GF-D8 (cell line): Measurements from ENCODE around the gene PODN.

Source experiments
- DNase-seq: peaks from one replicate; lab custom pipeline; 2025; lab: John Stamatoyannopoulos, UW

PODN gene

DNA sequence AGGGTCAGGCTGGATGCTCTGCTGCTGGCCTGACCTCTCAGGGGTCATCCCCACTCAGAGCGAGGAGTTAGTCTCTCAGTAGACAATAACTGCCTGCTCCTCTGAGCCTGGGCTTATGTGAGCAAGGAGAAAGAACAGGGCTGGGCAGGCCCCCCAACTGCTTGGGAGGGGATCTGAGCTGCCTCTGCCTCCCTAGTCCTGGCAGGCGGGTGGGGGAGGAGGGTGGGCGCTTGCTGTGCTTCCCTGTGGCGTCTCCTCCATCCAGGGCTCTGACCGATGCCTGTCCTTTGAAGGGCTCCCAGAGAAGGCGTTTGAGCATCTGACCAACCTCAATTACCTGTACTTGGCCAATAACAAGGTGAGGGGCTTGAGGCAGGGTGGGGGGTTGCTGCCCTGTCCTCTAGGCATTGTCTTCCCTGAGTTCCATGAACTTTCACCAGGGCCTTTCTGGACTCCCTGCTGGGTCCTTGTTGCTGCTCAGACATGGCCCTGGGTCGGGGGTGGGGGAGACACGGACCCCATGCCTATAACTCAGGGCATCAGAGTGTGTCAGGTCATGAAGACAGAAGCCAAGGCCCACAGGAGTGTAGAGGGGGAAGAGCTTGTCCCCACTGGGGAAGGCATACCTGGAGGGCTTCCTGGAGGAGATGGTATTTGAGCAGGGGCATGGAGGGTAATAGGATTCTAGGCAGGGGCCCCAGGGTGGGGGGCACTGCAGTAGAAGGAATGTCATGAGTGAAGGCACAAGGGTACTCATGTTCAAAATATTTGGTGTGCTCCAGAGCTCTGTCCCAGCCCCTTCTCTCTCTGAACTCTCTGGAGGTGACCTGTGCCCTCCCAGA, 12.5 kb downstream of the PODN start:
- DNase-seq = no peak

DNA sequence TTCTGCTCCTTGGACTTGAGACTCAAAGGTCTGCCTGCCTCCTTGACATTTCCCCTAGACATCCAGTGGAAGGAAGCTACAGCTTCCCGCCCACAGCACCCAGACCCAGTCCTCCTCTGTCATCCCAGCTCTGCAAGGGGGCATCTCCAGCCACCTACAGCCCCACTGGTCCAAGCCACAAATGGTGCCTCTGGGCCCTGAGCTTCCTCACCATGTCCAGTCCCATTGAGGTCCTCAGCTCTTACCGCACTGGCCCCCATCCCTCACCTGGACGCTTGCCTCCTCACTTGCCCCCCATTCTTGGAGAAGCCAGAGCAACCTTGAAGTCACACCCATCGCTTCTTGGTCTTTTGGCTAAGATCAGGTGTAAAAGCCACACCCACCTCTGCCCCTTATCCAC, 13.2 kb downstream of the PODN start:
- no peak for DNase-seq

DNA sequence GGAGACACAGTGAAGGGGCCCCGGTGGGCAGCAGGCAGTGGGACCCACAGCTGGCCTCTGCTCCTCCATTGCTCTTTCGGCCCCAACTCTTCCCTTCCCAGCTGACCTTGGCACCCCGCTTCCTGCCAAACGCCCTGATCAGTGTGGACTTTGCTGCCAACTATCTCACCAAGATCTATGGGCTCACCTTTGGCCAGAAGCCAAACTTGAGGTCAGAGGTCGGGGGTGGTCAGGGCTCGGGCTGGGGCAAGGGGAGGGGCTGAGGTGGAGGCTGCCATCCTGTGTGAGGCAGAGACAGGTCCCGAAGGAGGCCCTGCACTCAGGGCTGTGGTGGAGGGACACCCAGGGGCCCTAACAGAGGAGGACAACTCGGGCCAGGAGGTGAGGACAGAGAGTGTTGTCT, 13.7 kb downstream of the PODN start:
- DNase-seq = no peak

DNA sequence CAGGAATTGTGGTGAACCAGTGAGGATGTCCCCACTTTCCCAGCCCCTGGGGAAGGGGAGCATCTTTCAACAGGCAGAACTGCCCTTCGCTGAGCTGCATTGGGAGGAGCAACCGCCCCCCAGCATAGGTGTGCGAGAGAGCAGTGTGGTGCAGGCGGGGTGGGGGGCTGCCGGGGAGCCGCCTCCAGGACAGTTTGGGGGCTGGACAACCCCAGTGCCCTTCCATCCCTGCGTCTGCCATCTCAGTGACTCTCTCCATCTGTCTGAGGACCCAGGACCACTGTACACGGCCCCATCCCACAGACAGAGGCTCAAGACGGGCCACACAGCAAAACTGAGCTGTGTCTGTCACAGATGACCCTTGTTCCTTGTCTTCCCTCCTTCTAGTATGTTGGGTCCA, 14.2 kb downstream of the PODN start:
- DNase-seq = no peak

DNA sequence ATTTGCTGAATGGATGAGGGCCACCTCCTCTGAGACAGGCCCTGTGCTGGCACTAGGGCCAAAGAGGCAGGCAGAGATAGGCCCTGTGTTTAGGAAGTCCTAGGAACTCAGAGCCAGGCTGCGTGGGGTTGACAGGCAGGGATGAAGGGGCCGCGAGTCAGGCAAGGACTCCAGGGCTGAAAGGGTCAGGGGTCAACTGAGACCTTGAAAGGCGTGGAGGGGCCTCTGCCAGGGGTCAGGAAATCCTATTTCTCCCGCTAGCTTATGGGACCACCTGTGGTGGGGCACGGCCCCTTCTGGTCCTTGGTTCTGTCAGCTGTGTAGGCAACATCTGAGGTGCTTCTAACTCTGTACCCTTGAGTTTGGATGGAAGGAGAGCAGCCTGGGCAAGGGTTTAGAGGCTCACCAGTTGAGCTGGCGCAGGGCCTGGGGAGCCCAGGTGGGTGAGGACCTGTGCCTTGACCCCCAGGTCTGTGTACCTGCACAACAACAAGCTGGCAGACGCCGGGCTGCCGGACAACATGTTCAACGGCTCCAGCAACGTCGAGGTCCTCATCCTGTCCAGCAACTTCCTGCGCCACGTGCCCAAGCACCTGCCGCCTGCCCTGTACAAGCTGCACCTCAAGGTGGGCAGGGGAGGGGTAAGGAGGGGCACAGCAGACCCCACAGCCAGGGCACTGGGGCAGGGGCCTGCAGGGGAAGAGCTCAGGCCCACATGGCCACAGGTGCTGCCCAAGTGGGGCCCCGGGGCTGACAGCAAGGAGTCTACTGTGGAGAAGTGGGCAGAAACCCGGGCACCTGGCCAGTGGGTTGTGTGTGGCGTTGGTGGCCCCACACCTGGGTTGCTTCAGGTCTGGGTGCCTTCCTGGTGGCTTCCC, 14.9 kb downstream of the PODN start:
- DNase-seq = no peak

DNA sequence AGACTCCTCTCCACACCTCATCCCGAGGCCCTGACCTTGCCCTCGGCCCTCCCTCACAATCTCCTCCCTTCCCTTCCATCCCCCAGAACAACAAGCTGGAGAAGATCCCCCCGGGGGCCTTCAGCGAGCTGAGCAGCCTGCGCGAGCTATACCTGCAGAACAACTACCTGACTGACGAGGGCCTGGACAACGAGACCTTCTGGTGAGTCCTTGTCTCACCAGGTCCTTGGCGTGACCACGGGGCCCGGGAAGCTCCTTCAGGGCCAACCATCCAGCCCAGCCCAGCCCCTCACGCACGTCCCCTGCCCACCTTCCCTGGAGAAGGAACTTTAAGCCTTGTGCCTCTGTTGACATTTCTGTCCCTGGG, 15.6 kb downstream of the PODN start:
- no peak for DNase-seq

DNA sequence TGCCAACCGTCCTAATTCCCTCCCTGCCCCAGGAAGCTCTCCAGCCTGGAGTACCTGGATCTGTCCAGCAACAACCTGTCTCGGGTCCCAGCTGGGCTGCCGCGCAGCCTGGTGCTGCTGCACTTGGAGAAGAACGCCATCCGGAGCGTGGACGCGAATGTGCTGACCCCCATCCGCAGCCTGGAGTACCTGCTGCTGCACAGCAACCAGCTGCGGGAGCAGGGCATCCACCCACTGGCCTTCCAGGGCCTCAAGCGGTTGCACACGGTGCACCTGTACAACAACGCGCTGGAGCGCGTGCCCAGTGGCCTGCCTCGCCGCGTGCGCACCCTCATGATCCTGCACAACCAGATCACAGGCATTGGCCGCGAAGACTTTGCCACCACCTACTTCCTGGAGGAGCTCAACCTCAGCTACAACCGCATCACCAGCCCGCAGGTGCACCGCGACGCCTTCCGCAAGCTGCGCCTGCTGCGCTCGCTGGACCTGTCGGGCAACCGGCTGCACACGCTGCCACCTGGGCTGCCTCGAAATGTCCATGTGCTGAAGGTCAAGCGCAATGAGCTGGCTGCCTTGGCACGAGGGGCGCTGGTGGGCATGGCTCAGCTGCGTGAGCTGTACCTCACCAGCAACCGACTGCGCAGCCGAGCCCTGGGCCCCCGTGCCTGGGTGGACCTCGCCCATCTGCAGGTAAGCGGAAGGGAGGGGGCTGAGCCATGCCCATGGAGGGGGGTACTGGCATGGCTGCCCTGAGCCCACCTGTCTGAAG, 16.5 kb downstream of the PODN start:
- no peak for DNase-seq

DNA sequence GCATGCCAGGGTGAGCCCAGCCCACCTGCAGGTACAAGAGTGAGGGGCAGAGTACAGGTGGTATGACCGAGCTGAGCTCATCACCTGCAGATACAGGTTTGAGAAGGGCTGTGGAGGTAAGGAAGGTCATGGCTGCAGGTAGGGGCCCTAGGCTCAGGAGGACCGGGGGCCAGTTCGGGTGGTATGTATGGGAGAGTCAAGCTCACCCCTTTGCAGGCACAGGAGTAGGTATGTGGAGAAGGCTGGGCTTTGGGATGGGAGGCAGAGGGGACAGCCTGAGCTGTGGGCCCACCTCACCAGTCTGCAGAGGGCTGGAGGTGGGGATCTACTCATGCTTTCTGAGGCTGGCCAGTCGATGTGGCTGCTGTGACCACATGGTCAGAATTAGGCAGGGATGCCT, 17.2 kb downstream of the PODN start:
- no peak for DNase-seq

DNA sequence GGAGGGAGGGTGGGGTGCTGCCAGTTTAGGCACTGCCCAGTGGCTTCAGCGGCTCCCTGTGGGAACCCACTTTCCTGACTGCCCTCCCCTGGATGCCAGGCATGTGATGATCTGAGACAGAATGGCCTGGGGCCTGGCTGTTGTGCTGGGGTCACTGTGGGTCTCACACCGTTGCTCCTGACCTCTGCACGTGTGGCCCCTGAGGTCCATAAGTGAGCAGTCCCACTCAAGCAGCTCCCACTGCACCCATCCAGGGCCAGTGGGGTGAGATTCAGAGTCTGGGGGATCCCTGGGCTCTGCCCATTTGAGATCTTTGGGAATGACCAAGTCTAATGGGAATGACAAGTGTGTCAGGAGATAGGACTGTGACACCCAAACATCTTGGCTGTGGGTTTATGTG, 18.0 kb downstream of the PODN start:
- DNase-seq = no peak

DNA sequence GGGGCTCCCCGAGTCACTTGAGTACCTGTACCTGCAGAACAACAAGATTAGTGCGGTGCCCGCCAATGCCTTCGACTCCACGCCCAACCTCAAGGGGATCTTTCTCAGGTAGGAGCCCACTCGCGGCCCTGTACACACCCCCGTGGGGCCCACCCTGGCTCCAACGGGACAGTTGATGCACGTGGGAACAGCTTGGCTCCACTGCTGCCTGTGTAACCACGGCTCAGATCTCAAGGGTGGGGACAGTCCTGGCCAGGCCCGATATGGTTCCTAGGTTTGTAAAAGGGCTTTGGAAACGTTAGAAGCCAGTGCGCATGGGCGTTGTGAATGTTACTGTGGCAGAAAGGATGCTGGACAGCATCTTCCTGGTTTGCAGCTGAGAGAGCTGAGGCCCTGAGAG, 18.8 kb downstream of the PODN start:
- no peak for DNase-seq

DNA sequence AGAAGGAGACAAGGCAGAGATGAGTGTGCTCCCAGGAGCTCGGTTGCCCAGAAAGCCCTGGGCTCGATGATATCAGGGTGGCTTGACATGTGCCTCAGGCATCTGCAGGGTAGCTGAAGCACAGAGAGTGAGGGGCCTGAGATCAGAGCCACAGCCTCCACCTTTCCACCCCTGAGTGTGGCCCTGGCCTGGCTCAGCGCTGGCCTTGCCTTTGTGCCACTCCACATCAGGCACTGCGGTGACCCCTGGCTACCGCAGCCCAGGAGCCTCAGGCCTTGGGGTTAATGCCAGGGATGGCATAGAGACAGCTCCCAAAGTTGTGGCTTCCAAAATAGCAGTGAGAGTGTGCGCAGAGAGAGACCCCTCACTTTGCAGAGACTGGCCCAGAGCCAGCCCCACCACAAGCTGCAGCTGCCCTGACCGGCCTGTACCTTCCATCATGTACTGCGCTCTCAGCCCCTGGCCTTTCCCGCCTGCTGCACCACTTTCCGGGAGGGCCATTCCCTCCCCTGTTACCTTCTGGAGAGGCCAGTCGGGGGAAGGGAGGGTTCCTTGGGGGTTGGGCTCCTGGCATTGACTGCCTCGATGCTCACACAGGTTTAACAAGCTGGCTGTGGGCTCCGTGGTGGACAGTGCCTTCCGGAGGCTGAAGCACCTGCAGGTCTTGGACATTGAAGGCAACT, 19.5 kb downstream of the PODN start:
- DNase-seq = no peak

DNA sequence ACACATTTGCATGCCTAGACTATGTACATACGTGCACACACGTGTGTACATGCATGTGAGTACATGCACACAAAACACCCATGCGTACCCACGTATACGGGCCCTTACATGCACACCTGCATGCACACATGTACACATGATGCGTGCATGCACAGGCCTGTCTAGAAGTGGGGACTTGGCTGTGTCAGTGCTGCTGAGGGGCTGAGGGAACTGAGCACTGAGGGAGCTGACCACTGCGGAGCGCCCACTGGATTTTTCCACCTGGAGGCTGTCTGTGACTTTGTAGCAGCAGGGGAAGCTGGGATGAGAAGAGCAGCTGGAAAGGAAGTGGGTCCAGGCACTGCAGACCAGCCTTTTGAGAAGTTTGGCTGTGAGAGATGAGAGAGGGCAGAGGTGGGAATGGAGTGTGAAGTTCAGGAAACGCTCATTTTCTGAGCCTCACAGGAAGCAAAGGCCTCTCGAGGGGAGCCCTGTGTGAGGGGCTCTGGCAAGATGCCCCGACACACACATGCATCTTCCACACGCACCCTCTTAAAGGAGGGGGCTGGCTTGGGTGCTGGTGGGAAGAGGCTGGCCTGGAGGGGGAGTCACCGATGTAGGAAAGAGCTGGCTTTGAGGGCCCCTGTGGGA, 20.9 kb downstream of the PODN start:
- DNase-seq = no peak

DNA sequence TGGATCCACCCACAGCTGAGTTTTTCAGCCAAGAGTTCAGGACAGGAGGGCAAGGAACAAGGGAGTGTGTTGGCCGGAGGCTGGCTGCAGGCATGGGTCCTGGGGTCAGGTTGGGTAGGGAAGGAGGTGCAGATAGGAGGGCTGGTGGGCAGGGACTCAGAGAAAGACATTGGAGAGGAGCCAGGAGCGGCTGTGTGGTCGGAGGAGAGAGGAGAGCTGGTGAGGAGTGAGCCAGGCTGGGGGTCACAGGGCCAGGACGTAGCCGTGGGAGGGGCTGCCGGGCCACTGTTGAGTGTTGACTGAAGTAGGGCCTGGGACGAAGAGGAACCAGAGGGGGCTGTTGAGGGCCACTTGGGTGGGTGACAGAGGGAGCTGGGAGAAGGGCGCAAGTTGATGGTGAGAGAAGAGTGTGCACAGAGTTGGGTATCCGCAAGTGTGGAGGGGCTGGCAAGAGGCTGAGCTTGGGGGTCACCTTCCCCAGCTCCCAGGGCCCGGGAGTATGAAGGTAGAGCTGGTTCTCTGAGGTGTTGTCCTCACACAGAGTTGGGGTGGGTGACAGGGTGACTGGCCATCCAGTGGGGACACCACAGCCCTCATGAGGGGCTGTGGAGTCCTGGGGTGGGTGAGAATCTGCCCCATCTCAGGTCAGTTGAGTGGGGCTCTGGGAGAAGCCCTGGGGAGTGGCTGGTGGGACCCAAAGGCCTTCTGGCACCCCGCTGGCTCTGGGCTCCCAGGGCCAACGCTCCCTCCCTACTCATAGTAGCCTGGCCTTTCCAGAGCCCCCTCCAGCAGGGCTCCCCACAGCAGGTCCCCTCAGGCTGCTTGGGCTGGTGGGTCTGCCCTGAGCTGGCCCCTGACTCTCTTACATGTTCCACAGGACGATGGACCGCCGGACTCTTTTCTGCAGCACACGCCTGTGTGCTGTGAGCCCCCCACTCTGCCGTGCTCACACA, 21.9 kb downstream of the PODN start:
- no peak for DNase-seq

DNA sequence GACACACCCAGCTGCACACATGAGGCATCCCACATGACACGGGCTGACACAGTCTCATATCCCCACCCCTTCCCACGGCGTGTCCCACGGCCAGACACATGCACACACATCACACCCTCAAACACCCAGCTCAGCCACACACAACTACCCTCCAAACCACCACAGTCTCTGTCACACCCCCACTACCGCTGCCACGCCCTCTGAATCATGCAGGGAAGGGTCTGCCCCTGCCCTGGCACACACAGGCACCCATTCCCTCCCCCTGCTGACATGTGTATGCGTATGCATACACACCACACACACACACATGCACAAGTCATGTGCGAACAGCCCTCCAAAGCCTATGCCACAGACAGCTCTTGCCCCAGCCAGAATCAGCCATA, 22.6 kb downstream of the PODN start:
- DNase-seq = no peak

DNA sequence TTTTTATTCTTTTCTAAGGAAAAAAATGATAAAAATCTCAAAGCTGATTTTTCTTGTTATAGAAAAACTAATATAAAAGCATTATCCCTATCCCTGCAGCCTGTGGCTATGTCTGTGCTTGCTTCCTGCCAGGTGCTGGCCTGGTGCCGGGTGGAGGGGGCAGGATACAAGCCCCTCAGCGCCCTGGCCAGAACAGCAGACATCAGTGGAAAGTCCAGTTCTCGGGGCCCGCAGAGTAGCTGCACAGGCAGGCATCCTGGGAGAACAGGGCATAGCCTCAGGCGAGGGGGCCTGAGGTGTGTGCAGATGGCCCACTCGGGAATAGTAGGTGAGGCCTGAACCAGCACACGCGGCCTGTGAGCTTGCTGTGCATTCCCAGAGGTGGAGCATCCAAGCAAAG, 23.4 kb downstream of the PODN start:
- no peak for DNase-seq

DNA sequence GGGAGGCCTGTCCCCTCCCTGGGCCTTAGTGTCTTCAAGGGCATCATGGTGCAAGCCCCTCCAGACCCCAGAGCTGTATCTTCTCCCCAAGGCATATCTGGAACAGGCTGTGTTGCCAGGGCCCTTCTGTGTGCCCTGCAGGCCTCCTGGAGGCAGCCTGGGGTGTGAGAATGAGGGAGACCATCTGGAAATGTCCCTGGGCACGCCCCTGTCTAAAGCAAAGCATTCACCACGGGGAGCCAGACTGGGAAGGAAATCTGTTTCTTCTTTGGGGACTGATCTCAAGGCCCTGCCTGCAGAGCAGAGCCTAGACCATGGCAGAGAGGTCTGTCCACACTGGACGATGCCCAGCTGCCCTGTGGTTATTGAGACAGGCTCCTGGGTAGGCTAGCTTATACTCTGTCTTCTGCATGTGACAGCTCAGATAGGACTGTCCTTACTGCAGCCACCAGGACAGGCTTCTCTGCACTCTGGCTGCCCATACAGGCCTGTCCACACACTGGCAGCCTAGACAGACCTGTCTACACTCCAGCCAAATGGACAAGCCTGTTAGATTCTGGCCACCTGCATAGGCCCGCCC, 24.6 kb downstream of the PODN start:
- DNase-seq = no peak

DNA sequence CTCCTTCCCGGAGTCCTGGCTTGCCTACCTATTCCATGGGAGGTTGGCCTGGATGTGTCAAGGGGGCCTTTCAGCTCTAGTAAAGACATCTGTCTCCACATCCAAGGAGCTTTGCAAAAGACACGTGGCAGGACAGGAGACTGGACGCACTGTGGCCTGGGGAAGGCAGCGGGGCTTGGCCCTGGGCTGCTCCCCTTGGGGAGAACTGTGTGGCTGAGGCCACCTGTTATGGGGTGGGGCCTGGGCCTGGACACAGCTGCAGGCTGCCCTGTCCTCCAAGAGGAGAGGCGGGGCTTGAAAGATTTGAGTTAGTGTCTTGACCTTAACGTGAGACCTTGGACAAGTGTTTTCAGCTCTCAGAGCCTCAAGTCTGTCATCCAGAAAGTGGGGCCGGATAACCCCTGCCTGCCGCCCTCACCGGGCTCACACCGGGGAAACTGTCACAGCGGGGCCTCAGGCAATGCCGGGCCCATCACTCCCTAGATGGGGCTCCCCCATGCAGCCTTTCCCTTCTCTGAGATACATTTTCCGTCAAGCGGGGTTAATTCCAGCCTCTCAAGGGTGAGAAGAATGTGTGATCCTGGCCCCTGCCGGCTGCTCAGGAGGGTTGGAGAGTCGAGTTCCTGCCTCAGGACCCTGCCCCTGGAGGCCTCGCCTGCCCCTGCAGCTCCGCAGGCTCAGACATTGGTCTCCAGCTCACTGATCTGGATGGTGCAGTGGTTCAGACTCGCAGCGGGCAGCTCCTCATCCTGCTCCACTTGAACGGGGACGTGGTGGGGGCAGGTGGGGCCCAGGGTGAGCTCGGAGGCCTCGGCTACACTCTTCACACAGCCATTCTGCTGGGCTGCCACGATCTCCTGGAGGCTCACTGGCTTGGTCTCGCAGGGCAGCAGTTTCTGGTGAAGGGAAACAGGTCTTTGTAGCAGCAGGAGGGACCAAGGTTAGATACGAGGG, 25.6 kb downstream of the PODN start:
- no peak for DNase-seq

DNA sequence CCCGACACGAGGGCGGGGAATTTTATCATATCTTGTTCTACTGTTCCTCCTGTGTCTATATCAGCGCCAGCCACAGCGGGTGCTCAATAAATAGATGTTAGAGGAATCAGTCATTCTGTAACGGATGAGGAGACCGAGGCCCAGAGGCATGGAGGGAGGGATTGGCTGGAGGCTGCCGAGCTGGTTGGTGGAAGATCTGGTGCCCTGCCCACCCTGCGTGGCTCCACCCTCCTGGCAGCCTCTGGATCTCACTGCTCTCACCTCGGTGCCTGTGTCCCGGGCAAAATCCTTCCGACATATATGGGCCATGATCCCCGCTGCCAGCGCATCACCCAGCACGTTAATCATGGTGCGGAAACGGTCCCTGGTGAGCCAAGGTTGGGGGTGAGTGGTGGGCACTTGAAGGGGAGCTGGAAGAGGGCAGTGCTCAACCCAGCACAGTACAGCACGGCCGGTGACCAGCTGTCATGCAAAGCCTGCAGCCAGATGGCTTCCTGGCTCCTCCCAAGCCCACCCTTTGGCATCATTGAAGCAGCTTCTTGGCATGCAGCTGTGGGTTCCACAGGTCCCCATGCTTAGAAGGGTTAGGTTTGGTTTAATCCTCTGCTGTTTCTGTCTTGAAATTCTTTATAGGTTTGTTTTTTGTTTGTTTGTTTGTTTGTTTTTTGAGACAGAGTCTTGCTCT, 26.7 kb downstream of the PODN start:
- no peak for DNase-seq
